ENCODE measurements around the gene RPS6KB1. TPM values are rescaled to one million over a fixed set of nuclear protein-coding genes. Genes with fewer than 3 reads are reported as not detected.
"Not testable (repeated sequence)": the region's sequence is repeated elsewhere in the genome, so short reads cannot be mapped to it uniquely, and the experiment has no call there.

Gene RPS6KB1
- 10 to 100 TPM in 2 of 3 donors, 1 to 10 TPM in 1; 7.4 to 12.5 (median 11.1) TPM for polyA plus RNA-seq

- 0 to 1% (median 0%) methylated on average over 58 to 61 of the region's 61 CpGs for WGBS, 3 donors
- H3K27ac ChIP-seq (ENCODE audit: low read depth, low read length): peak within 1 kb of the TSS; percentile 29
Measured at GRCh38 chr17:59892924-59893675, at the start of gene RPS6KB1, which contains the start of gene TUBD1. RPS6KB1 (plus strand) TSS chr17:59893121; CDS start chr17:59893185, 64 bp downstream. TUBD1 (minus strand) TSS chr17:59892943; CDS start chr17:59891002, 1,941 bp downstream.

GRCh38 chr17:59844884-59845594 is 47.9 kb upstream of the RPS6KB1 start:
- peak overlapping the region; percentile 42 for H3K27ac ChIP-seq (ENCODE audit: low read depth, low read length)
- whole genome bisulfite sequencing, 3 donors: 58 to 87% (median 76%) methylated on average over 3 of the region's 3 CpGs

- peak overlapping the region; percentile 42 for H3K27ac ChIP-seq (ENCODE audit: low read depth, low read length)
- 26 to 43% (median 39%) methylated on average over 3 of the region's 3 CpGs for WGBS, 3 donors
Measured at GRCh38 chr17:59845595-59846393, 47.1 kb upstream of the RPS6KB1 start.

- WGBS, 3 donors: 29 to 38% (median 33%) methylated on average over 7 of the region's 7 CpGs
Measured at GRCh38 chr17:59846394-59847165, 46.3 kb upstream of the RPS6KB1 start.

GRCh38 chr17:59848385-59848668 is 44.6 kb upstream of the RPS6KB1 start:
- no peak overlapping the region for H3K27ac ChIP-seq (ENCODE audit: low read depth, low read length)
- 54 to 95% (median 92%) methylated on average over 6 of the region's 6 CpGs for WGBS, 3 donors

More at GRCh38 chr17:59846394-59847165, 46.3 kb upstream of the RPS6KB1 start:
- no peak overlapping the region for H3K27ac ChIP-seq (ENCODE audit: low read depth, low read length)

- 32 to 72% (median 41%) methylated on average over 7 of the region's 7 CpGs for WGBS, 3 donors
- no peak overlapping the region for H3K27ac ChIP-seq (ENCODE audit: low read depth, low read length)
Measured at GRCh38 chr17:59848778-59849177, 44.1 kb upstream of the RPS6KB1 start.

- not testable (repeated sequence) for H3K27ac ChIP-seq (ENCODE audit: low read depth, low read length)
- 84 to 96% (median 89%) methylated on average over 15 of the region's 15 CpGs for WGBS, 3 donors
Measured at GRCh38 chr17:59850311-59850710, 42.6 kb upstream of the RPS6KB1 start.

- no peak overlapping the region for H3K27ac ChIP-seq (ENCODE audit: low read depth, low read length)
- 40 to 60% (median 48%) methylated on average over 14 of the region's 14 CpGs for WGBS, 3 donors
Measured at GRCh38 chr17:59851439-59852375, 41.2 kb upstream of the RPS6KB1 start.

GRCh38 chr17:59852847-59853167 is 40.1 kb upstream of the RPS6KB1 start:
- not testable (repeated sequence) for H3K27ac ChIP-seq (ENCODE audit: low read depth, low read length)
- WGBS, 3 donors: 94 to 97% (median 97%) methylated on average over 7 of the region's 7 CpGs

GRCh38 chr17:59853168-59853918 is 39.6 kb upstream of the RPS6KB1 start:
- WGBS, 3 donors: 51 to 75% (median 63%) methylated on average over 14 of the region's 14 CpGs

GRCh38 chr17:59853919-59854729 is 38.8 kb upstream of the RPS6KB1 start:
- H3K27ac ChIP-seq (ENCODE audit: low read depth, low read length): not testable (repeated sequence)
- 95 to 98% (median 96%) methylated on average over 10 of the region's 10 CpGs for WGBS, 3 donors

More at GRCh38 chr17:59853168-59853918, 39.6 kb upstream of the RPS6KB1 start:
- no peak overlapping the region for H3K27ac ChIP-seq (ENCODE audit: low read depth, low read length)

GRCh38 chr17:59856859-59857794 is 35.8 kb upstream of the RPS6KB1 start:
- H3K27ac ChIP-seq (ENCODE audit: low read depth, low read length): no peak overlapping the region
- WGBS, 3 donors: 49 to 94% (median 92%) methylated on average over 3 of the region's 3 CpGs

- WGBS, 3 donors: 70 to 74% (median 73%) methylated on average over 5 of the region's 5 CpGs
- no peak overlapping the region for H3K27ac ChIP-seq (ENCODE audit: low read depth, low read length)
Measured at GRCh38 chr17:59858167-59858816, 34.6 kb upstream of the RPS6KB1 start.

- H3K27ac ChIP-seq (ENCODE audit: low read depth, low read length): no peak overlapping the region
- 55 to 68% (median 57%) methylated on average over 3 of the region's 3 CpGs for WGBS, 3 donors
Measured at GRCh38 chr17:59858932-59859331, 34.0 kb upstream of the RPS6KB1 start.
